ENCODE results near the gene ZNF652.

DNA sequence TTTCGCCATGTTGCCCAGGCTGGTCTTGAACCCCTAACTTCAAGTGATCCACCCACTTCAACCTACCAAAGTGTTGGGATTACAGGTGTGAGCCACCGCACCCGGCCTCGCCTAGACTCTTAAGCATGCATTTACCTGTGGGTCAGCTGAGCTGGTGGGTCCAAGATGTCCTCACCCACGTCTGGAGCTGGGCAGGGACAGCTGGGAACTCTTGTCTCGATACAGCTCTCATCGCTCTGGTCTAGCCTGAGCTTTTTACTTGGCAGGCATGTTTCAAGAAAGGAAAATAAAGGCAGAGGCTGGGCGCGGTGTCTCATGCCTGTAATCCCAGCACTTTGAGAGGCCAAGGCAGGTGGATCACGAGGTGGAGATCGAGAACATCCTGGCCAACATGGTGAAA lies 74.6 kb downstream of the ZNF652 start:
- TF ChIP-seq, protein P1, sequence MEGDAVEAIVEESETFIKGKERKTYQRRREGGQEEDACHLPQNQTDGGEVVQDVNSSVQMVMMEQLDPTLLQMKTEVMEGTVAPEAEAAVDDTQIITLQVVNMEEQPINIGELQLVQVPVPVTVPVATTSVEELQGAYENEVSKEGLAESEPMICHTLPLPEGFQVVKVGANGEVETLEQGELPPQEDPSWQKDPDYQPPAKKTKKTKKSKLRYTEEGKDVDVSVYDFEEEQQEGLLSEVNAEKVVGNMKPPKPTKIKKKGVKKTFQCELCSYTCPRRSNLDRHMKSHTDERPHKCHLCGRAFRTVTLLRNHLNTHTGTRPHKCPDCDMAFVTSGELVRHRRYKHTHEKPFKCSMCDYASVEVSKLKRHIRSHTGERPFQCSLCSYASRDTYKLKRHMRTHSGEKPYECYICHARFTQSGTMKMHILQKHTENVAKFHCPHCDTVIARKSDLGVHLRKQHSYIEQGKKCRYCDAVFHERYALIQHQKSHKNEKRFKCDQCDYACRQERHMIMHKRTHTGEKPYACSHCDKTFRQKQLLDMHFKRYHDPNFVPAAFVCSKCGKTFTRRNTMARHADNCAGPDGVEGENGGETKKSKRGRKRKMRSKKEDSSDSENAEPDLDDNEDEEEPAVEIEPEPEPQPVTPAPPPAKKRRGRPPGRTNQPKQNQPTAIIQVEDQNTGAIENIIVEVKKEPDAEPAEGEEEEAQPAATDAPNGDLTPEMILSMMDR (optimal IDR thresholded peaks at IDR 0.05 in 1 of 3, IDR thresholded peaks at IDR 0.05 in 1 of 3, conservative IDR thresholded peaks at IDR 0.05 in 1 of 3; ENCODE audit: extremely low read depth in 1 of 3, insufficient read depth in 2 of 3, low read length in 3 of 3), result no peak
- TF ChIP-seq EZH2 (IDR thresholded peaks at IDR 0.05; ENCODE audit: low read length), result no peak
